Stomach (tissue), 4 donors: ENCODE data around the gene PRM2.

Experiments
- CTCF ChIP-seq, 7 experiments: fragments of 450-650 bp in 4 of 7; fragments of 200-600 bp in 3 of 7; sonication (generic) in 3 of 7; IDR thresholded peaks; one replicate each; pipeline ENCODE4 v1.5.1; 2016 to 2019; ENCODE audit warnings: antibody characterized with exemption in 7 of 7, control low read depth in 2 of 7, mild to moderate bottlenecking in 1 of 7
- POLR2A ChIP-seq, 4 donors: fragments of 450-650 bp; IDR thresholded peaks; one replicate each; pipeline ENCODE4 v1.6.1; 2016; ENCODE audit warnings: antibody characterized with exemption in 4 of 4, control low read depth in 2 of 4, mild to moderate bottlenecking in 1 of 4, moderate library complexity in 1 of 4
- POLR2AphosphoS5 ChIP-seq, 3 donors: sonication (generic); formaldehyde crosslinking; IDR thresholded peaks; one replicate each; pipeline ENCODE4 v1.6.1; 2016; ENCODE audit warnings: antibody characterized with exemption in 3 of 3

GRCh38 chr16:11235703-11235991, 40.6 kb downstream of the PRM2 start:
- TF ChIP-seq CTCF (IDR thresholded peaks at IDR 0.05) (no peak), POLR2A (IDR thresholded peaks at IDR 0.05) (no peak), POLR2AphosphoS5 (IDR thresholded peaks at IDR 0.05) (no peak)
